Activated T-cell treated with anti-CD3 and anti-CD28 coated beads for 48 hours (primary cell): ENCODE measurements around the gene CAPS.
"Not testable (repeated sequence)": the region's sequence is repeated elsewhere in the genome, so short reads cannot be mapped to it uniquely, and the experiment has no call there.

Experiments used
- DNase-seq: peaks from one replicate; pipeline ENCODE4 v3.0.0-alpha.2; 2020; ENCODE audit warnings: low read depth

The CAPS gene

DNA sequence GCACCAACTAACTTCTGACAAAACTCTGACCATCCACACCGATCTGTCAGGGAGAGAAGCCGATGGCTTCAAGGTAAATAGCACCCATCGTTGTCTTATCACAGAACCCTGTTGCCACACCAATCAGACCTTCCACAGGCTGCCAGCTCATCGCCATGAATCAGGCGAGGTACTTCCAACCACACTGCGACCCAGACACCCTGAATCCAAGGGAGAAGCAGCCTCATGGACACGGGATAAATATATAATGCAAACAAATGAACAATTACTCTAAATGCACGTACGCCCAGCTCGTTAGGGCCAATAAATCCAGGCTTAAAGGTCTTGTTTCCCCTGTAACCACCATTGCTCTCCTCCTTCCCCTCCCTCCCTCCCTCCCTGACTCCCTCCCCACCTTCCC is 43.1 kb downstream of the CAPS start:
- no peak for DNase-seq

DNA sequence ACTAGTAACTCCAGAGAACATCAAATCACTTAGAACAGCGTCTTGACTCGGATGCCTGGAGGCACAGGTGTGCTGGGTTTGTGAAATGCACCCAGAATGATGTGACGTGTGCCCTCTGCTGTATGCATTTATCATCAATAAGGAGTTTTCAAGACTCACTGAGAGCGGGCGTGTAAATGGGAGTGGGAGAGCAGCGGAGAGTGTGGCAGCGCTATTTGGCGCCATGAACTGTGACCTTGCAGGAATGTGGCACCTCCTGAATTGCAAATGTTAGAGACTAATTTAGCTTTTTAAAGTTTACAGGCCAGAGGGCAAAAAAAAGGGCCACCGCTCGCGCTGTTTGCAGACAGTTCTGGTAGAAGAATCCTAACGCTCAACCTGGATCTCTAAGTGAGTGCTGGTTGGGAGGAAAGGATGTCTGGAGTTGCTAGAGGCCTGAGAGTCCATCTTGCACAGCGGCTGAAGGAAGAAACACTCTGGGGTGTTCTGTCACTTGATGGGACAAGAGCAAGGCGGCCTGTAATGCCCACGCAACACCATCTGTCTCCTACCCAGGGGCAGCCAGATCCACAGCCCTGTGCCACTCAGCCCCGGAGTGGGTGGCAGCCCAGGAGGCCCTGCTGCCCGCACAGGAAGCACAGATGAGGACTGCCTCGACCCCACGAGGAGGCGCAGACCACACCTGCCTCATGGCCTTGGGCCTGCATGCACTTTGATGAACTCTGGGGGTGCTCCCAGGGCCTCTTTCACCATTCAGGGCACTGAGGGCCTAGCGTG is 44.2 kb downstream of the CAPS start:
- no peak for DNase-seq

DNA sequence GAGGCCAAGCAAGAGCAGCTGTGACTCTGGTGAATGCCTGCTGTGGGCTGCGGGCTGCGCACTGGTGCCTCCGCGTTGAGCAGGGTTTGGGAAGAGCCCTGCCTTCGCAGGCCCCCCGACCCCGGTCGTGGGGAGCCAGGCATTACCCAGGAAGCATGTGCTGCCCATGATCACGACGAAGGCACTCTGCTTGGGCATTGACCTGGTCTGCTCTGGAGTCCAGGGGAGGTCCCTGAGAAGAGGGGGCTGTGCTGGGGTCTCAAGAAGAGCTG is 44.7 kb downstream of the CAPS start:
- DNase-seq, result no peak

DNA sequence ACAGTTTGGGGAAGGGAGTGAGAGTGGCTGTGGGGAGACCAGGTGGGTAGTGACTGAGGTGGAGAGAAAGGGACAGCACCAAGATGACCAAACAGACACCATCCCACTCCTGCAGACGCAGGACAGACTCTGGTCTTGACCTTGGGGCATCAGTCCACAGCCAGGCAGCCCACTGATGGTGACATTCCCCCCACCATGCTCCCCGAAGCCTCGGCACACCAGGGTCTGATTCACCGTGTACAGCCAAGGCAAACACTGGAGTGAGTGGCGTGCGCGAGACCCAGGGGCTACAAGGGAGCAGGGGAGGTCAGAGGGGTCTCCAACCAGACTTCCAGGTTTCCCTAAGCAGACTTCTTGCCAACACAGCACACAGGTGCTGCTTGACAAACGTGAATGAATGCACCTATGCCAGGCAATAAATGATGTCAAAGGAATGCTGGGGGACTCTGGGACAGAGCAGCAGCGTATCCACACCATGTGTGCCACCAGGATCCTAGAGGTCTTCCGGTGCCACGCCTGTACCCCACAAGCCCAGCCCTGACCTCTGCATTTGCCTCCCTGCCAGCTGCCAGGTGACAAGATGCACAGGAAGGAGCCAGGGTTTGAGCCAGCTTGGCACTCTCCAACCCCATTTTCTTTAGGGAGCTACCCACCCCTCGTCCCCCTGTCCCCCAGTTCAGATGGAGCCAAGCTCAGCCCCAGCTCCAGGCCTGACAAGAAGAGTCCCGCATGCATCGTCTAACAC is 45.4 kb downstream of the CAPS start:
- no peak for DNase-seq

DNA sequence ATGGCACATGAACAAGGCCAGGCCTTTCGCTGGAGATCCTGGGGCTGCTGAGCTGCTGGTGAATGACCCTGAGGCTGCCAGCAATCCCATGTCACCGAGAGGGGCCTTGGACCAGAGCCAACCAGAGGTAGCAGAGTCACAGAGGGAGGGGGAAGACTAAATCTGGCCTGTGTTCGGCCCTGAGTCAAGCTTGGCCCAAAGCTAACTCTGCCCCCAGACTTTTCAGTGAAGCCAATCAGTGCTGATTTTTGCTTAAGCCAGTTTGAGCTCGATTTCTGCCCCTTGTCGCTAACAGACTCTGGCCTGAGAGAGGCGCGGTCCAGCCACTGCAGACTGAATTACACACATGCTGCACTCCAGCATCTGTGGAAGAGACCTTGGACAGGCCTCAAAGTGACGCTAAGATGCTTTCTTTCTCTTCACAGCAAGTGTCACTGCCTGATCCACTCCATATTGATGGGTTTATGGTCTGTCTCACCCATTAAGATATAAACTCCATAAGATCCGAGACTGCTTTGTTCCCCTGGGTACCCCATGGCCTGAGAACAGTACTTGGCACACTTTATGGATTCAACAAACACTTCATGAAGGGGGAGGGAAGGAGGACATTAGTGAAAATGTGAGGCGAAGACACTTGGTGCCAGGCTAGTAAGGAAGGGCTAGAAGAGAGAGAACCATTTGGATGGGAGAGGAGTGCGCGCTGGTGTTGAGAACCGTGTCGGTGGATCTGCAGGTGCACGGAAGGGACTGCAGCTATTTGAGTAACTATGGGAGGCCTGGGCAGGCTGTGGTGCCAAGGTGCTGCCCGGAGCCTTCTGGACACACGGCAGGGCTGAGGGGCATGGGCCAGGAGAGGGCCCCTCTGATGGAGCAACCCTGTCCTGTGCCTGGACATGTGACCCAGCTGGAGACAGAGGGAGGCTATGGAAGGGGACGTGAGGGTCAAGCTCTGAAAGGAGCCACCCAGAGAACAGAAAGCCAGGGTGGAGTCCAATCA is 46.2 kb downstream of the CAPS start:
- no peak for DNase-seq

DNA sequence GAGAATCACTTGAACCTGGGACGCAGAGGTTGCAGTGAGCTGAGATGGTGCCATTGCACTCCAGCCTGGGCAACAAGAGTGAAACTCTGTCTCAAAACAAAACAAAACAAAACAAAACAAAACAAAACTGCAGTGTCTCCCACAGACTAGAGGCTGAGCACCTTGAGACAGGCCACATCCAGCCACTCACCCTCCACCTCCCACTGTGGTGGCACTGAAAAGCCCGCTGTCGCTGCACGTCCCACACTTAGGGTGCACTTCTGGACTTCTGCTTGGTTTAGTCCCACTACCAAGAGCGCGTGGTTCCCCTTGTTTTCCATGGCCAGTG is 47.6 kb downstream of the CAPS start:
- not testable (repeated sequence) for DNase-seq

DNA sequence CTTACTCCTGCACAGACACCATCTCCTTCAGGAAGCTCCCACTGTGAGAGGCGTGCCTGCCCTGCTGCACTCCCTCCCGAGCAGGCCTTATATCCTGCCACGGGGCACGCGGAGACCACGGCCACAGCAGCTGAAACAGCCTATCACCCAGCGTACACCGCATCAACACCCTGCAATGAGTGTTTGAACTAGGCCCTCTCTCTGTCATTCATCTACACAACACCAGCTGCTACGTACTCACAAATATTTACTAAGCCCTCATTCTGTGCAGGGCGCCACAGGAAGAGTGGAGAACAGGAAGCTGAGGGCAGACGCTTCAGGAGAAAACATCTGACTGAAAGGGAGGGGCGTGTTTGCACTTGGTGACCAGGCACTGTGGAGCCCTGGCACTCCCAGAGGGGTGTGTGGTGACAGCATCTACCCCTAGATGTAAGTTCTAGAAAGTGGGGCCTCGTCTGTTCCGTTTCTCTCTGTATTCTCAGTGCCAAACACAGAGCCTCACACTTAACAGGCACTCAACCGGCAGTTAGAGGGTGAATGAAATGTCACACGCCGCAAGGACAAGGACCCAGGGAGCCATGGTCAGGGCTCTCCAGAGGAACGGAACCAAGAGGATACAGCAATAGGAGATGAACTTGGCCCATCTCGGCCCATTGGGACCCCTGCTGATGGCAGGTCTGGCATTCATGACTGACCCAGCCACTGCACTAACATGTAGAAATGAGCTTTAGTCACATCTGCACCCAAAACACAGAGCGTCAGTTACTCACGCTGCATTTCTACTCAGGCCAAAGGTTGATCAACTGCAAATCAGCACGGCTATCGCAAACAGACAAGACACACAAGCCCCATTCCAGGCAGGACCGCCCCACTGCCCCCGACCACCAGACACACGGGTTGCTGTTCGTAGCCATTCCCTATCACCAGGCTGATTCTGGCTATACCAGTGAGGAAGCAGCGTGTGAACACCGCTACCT is 48.2 kb downstream of the CAPS start:
- DNase-seq, result peak; percentile 37

DNA sequence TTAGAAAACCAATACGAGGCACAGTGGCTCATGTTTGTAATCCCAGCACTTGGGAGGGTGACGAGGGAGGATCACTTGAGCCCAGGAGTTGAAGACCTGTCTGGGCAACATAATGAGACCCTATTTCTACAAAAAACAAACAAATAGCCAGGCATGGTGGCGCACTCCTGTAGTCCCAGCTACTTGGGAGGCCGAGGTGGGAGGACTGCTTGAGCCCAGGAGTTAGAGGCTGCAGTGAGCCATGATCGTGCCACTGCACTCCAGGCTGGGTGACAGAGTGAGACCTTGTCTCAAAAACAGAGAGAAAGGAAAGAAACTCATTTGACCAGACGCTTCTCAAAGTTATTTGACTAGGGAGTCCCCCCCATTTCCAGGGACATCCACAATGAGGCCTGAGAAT is 49.2 kb downstream of the CAPS start:
- DNase-seq, result not testable (repeated sequence)

DNA sequence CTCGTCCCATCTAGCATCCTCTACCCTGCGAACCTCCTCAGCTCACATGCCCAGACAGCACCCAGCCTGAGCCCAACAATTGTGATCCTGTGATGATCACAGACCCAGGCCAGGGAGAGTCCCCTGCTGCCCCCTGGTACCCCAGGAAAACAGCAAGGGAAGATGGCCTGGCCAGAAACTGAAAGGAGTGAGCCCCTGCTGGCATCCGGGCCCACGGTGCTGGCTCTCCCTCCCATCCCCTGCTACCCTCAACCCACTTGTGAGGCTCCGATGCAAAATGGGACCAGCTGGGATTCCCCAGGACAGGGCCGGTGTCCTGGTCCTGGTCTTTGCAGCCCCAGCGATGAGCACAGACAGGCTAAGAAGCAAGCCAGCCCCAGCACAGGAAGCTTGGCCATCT is 49.8 kb downstream of the CAPS start:
- no peak for DNase-seq

DNA sequence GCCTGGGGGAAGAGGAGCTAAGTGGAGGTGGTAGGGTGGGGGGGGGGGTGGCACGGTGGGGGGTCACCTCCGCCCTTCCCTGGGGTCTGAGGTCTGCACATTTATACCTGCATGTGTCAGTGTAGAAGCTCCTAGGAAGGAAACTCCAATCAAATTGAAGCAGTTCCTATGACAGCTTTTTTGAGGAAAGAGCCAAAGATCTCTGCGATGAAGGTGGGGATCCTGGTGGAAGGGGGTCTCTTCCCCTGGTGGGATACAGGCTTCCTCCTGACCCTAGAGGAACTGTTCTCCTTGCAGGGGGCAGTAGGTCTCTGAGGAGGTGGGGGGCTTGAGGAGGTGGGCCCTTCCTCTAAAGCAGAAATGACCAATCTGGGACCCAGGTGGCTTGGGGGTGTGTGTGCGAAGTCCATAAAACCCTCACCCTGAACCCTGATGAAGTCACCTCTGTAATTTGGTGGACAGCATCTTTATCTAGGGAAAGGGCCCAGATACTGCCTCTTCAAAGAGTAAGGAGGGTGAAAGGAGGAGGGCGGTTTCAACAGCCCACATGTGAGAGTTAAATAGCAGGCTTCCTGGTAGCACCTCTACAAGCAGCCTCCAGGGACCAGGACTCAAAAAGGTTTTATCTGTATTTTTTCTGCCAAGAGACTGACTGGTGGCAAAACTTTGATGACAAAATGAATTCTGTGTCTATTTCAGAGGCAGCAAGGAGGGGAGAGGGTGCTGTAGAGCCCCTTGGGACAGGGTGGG is 50.9 kb downstream of the CAPS start:
- no peak for DNase-seq
